HL-60/S4 treated with phorbol 12-myristate 13-acetate at 8.2 ng/mL for 4 days and 3 days (cell line): Measurements from ENCODE around the gene SELENOK.

Experiments used
- in situ Hi-C: fragments of 300-500 bp; cut with MboI; formaldehyde crosslinking; loops from 2 replicates; pipeline ENCODE4 v1.15.0; 2022; ENCODE audit warnings: low sequenced_read_pairs

SELENOK gene

GRCh38 chr3:53843195-53844177, 48.2 kb downstream of the SELENOK start:
- in situ Hi-C loops = no loop called here

- in situ Hi-C loops = no loop called here
Measured at GRCh38 chr3:53842436-53843194, 49.0 kb downstream of the SELENOK start.

GRCh38 chr3:53841296-53841695, 50.4 kb downstream of the SELENOK start:
- in situ Hi-C loops = no loop called here

GRCh38 chr3:53837331-53837730, 54.3 kb downstream of the SELENOK start:
- in situ Hi-C loops = no loop called here

GRCh38 chr3:53836084-53836872, 55.4 kb downstream of the SELENOK start:
- in situ Hi-C loops = no loop called here

GRCh38 chr3:53835257-53835656, 56.4 kb downstream of the SELENOK start:
- in situ Hi-C loops = no loop called here

- in situ Hi-C loops = no loop called here
Measured at GRCh38 chr3:53834429-53835095, 57.1 kb downstream of the SELENOK start.
